ENCODE data around the gene RASAL2.
"Not testable (repeated sequence)": the region's sequence is repeated elsewhere in the genome, so short reads cannot be mapped to it uniquely, and the experiment has no call there.

Gene RASAL2

DNA sequence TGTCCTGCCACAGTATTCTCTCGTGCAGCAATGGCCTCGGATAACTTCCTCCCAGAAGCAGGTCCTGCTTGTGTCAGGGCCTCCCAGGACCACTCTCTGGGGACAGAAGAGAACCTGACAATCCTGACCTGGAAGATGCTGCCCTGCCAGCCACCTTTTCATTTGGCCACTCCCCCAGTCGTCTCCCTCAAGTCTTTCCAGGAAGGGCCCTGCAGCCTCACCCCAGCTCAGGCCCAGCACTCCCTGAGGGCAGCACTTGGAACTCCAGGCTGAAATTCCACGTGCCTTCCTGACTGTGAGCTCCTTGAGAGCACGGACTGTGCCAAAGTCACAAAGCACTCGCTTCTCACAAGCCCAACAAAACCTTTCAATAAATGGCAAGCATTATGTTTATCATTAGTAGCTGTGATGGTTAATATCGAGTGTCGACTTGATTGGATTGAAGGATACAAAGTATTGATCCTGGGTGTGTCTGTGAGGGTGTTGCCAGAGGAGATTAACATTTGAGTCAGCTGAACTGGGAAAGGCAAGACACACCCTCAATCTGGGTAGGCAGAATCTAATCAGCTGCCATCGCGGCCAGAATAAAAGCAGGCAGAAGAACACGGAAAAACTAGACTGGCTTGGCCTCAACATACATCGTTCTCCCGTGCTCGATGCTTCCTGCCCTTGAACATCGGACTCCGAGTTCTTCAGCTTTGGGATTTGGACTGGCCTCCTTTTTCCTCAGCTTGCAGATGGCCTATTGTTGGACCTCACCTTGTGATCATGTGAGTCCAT lies 405.2 kb downstream of the RASAL2 start:
- no peak for DNase-seq

DNA sequence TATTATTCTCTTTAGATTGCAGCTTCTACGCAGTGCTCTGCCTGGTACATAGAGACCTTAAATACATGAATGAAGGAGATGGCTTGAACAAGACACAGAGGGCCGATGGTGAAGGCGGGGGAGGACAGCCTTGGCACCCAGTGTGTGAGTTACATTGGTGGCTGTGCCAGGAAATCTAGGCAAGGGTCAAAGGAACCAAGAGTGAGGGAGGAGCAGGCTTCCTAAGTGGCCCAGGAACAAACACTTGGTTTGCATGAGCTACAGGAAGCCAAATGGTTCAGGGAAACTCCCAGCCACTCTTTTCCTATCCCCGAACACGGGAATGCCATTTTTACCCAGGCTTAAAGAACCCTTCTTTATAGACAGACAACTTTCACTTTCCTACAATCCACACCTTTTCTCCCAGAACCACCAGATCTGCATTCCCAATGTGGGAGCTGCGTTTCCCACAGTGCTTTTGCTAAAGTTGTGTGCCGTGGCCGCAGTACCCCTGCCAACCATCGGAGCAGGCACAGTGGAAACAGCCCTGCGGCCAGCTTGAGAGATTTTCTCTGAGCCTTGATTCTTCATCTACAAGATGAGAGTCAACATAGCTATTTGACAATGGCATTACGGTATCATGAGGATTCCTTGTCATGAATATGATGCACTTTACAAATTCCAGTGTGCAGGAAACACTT lies 406.3 kb downstream of the RASAL2 start:
- no peak for DNase-seq

DNA sequence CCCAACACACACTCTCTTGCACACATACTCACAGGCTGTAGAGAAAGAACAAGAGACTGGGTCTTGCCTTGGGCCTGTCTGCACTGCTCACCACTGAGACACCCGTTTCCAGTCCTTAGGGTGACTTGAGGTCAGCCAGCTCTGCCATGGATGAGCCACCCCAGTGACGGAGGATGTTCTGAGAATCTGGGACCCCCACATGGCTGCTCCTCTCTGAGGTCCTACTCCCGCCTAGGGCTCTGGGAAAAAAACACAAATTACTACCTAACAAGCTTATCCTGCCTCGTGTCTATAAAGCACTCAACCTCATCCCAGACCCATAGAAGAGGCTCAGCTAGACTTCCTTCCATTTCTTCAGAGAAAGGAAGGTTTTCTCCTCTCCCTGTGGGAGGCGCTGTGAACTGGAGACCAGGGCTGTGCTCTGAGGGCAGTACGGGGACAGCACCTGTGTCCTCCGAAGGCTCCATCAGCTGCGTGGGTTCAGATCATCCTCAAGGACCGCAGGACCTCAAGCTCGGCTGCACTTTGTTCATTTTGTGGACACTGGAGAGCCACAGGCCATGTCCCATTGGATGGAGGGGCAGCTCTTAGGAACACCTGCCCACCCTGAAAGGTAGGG lies 407.1 kb downstream of the RASAL2 start:
- no peak for DNase-seq

DNA sequence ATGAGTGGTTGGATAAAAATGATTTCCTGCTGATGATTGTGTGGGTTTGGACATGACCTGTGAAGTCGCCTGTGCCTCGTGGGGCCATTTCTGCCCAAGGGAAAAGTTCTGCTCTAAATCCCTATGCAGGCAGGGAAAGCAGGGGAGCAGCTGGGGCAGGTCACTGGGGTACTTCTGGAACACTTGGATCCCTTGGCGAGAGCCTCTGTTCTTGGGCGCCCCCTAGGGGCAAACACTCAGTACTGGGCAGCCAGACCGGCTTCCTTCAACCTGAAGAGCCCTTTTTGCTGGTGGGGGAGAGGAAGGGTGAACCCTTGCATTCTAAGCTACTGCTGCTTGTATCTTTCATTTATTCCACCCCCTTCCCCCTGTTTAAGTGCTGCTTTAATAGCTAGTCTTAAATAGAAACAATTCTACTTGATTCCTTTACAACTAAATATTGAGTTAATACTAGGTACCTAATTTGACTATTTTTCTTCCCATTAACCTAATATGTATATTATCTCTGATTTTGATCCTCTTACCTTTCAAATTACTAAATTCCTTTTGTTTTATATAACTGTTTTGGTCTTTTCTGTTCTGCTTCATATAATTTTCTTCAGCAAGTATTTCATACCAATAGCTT lies 407.9 kb downstream of the RASAL2 start:
- DNase-seq, result peak; percentile 25

DNA sequence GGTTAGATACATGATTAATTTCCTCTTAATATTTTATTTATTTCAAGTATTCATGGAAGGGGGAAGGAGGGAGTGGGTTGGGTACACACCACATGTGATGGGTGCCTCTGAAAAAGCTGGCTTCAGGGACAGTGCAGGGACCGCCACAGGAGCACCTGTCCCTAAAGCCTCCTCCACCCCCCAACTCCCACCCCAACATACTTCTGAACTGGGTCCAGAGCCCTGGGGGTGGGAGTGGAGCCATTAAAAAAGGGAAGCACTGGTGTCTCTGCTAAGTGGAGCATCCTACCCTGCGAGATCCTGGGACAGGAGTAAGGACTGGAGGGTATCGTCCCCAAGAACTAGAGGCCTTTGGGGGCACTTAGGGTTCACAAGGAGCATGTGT lies 408.4 kb downstream of the RASAL2 start:
- no peak for DNase-seq

DNA sequence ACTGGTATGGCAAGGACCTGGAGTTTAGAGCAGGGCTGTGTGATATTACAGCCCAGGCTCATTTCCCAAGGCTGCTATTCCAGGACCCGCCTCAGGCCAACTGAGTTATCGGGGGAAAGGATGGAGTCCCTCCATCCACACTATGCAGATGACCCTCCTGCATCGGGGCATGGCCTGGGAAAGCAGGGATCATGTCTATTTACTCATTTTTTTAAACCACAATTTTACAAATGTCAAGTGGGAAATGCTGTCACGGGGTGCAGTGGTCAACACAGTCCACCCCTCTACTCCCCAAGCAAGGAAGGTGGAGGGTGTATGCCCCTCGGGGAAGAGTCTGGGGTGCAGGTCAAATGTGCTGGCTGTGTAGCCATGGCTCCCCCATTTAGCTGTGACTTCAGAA lies 409.0 kb downstream of the RASAL2 start:
- no peak for DNase-seq

DNA sequence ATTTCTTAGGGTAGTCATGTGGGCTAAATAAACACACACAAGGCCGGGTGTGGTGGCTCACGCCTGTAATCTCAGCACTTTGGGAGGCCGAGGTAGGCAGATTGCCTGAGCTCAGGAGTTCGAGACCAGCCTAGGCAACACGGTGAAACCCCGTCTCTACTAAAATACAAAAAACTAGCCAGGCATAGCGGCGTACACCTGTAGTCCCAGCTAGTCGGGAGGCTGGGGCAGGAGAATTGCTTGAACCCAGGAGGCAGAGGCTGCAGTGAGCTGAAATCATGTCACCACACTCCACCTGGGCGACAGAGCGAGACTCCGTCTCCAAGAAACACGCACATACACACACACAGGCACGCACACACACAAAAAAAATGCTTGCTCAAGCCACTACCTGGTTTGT lies 409.4 kb downstream of the RASAL2 start:
- DNase-seq, result not testable (repeated sequence)

DNA sequence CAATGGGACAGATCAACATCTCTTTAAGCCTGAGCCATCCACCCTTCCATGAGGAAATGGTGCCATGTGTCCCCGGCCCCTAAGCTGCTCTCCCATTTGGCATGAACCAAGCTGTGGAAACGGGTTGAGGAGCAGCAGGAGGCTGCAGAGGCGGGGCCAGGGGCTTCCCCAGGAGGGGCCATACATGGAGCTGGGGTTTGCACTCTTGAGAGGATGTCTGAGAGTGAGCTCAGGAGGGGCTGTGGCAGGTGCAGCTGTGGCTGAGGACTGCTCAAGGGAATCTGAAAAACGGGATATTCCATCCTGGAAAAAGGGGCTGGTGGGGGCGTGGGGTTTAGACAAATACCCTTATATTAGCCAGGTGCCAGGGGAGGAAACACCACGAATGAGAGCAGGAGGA lies 409.9 kb downstream of the RASAL2 start:
- no peak for DNase-seq

DNA sequence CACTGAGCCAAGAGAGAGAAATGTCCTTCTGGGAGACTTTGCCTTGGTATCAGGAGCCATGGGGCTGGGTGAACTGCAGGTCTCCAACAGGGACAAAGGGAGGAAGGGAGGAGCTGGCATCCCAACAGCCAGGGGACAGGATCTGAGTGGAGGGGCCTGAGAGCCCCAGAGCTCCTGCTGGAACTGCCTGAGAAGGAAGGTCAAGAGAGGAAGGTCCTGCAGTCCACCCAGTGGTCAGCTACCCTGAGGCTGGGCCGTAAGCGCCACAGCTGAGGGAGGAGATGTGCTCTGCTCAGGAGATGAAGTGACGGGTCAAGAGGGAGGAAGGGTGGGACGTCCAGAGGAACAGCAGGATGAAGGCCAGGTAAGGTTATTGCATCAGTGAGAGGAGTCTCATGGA lies 410.4 kb downstream of the RASAL2 start:
- no peak for DNase-seq

DNA sequence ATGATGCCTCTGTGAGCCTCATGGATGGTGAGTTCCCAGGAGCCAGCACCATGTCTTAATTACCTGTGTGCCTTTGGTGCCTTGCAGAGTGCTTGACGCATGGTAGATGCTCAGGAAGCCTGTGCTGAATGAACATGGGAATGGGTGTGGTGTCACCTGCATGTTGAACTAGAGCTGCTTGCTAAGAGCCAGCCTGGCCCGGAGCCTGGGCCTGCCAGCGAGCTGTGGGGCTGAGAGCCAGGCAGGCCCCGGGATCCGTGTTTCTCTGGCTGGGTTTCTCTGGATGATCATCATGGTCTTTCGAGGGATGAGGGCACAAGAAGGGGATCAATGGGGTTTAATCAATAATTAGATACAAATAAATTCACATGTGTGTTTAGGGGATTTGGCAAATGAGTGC lies 412.3 kb downstream of the RASAL2 start:
- DNase-seq, result no peak

DNA sequence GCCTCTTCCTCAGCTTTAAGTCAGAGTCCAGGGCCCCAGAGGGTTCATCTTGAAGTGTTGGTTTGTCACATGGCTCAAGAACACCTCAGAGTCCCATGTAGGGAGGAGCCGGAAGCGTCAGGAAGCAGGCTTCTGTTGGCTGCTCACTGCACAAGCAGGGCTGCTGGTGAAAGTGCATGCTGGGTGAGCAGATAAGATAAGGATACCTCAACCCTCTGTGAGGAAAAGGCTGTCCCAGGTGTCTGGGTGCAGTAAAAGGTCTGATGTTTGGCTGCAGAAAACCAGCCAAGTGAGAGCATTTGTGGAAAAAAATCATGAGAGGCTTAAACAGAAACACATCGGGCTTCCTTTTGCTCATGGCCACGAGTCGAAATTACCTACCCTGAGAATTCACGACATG lies 412.8 kb downstream of the RASAL2 start:
- no peak for DNase-seq

DNA sequence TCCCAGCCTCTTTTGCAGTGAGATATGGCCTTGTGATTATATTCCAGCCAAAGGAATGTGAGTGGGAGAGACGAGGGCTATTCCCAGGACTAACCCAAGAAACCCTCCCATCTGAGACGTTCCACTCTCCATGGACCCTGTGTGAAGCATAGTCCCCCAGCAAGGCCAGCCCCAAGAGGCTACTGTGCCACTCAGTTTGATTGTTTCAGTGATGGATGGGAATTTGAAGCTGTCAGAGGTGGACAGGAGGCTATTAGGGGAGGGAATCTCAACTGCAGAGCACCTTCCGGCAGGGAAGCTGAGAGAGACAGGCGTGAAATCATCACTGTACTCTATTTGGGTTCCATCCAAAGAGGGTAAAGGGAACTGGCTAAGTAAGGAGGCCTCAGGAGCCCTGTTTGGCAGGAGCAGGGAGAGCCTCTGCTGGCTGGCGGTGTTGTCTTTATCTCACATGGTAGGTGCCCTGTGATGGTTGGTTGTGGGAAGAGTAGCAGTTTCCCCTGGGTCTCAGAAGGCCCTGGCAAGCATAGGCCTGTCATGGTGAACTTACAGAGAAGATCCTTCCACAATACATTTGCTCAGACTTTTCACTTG lies 415.6 kb downstream of the RASAL2 start:
- DNase-seq, result no peak

DNA sequence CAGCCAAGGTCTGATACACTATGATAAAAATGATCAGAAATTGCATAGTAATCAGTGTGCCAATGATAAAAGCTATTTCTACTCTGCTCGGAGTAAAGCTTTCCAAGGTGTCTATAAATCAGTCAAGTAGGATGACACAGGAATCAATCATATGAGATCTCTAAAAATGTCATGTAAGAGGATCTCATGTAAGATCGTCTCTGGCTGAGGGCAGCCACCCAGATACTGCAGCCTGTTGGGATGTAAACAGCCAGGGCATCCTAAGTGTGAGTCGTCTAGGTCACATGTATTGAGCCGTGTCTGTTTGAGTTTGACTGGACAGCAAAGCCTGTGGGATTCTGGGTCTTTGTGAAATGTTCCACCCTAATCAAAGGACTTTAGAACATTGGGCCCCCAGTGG lies 416.3 kb downstream of the RASAL2 start:
- no peak for DNase-seq

DNA sequence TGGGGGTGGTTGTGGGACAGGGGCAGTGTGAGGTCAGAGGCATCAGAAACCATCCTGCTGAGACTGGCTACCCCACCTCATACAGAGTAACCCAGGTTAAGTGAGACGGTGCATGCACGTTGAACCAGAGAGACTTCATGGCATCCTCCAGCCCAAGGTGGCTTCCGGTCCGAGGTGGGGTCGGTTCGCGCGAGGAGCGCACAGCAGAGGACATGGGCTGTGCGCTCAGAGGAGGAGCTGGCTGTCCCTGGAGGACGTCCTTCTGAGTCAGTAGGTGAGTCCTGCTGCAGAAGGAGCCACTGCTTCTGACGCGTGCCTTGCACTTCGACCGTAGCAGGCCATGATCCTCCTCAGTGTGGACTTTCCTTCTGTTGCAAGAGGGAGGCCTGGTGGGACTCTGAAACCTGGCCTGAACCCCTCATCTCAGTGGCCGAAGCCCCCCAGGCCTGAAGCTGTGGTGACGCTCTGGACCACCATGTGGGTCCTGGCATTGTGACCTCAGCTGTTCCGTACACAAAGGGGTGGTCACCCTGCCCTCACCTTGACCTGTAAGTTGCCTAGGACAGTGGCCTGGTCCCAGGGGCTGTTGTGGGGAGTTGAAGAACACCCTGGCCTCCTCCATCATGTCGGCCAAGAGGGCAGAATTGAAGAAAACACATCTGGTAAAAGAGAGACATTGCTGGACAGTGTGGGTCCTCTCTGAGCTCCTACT lies 418.8 kb downstream of the RASAL2 start, which contains the start of gene TEX35:
Gene TEX35, plus strand, starts transcription at position 544 of the 712 bp plus-strand sequence. Its CDS starts 80 bp downstream, at position 624.
- no peak for DNase-seq

DNA sequence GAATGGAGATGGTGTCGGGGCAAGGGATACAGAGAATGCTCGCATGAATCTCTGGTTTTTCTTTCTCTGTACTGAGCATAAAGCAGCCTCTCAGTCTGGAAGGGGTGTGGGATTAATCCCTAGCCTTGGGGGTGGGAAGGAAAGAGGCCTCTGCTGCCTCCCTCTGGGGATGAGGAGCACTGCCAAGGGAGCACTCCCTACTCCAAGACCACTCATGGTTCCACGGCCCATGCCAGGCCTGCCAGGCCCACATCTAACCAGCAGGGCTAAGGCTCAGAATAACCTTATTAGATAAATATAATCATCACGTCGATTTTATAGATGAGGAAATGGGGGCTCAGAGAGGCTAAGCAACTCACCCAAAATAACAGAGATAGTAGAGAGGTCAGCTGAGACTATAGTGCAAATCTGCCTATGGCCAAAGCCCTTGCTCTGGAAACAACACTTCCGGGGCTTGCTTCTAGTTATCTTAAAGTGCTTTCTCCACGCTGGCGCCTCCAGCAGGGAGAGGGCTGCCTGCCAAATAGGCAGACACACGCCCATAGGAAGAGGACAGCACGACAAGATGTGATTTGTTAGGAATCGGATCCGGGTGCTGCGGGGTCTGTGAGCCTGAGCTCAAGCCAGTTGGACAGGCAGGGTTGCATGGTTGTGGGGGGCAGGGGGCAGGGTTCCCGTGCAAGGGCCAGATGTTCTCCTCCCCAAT lies 419.5 kb downstream of the RASAL2 start:
- DNase-seq, result no peak

DNA sequence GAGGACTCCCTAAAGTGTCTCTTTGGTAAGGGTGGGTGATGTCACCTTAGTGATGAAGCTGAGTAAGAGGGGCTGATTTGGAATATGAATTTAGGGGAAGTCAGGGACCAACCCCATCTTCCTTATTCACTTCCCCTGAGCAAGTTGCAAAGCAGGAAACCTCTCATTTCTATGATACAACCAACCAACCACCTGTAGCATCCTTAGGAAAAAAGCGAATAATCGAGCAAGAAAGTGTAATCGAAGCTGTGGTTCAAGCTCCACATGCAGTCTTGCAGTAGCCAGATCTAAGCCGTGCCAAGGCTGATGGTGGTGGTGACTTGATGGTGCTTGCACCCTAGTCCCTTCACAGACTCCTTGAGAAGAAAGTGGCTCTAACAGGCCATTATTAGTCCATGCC lies 422.2 kb downstream of the RASAL2 start:
- no peak for DNase-seq

DNA sequence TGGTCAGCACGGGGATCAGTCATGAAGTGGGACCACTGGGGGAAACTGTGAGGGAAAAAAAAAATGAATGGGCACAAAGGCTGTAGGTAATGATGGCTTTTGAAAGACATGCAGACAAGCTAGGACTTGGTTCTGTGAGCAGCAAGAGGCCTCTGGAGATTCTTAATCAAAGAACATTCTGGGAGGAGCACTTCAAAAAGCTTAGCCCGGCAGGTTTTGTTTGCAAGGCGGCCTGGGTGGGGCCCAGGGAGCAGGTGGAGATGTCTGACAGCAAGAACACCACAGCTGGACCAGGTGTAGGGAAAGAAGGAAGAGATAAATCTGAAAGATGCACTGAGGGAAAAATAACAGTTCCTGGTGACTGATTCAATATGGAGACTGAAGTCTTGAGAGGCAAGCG lies 425.0 kb downstream of the RASAL2 start:
- no peak for DNase-seq

DNA sequence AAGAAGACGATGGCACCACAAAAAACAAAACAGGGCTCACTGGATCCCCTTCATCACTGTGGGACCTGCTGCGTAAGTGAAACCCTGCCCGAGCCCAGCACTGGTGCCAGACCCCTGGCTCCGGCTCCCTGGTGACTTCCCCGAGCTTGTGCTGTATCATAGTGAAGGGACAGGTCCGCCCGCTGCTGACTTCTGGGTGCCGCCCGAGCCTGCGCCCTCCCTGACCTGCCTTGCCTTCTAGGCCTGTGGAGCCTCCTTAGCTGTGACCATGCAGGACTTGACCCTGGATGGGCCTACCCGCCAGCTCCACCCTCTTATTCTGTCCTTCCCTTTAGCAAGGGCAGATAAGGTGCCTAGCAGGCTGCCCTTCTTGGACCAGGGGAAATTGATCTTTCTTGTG lies 426.9 kb downstream of the RASAL2 start:
- DNase-seq, result no peak

DNA sequence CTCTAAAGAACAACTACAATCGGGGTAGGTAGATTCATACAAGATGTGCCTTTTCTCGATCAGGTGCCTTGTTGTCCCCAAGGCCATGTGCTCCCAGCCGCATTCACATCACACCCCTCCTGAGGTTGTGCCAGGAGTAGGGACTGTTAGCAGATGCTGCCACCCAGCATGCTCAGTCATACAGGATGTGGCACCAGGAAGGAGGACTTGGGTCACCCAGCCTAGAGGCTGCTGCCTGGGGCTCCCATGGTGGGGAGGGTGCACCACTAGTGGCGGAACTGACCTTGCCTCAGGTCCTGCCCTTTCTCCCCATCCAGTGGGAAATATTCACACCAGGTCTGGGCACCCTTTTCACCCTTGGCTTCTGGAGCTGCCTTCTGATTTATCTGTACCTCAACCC lies 427.3 kb downstream of the RASAL2 start:
- no peak for DNase-seq

DNA sequence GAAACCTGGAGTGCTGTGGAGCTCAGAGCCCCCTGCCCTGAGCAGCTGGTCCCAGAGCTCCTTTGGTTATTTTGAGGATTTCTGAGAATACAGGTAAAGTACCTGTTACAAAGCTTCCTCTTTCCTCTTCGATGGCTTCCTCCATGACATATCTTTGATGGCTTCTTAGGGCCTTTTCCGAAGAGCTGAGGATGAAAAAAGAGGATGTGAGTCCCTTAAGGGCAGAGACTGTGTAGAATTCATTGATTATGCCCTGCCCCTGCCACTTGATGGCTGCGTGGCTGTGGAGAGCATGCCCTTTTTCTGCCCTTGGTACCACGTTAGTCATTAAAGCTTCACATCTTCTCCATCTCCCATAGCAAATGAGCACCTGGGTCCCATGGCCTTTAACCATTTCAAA lies 433.2 kb downstream of the RASAL2 start:
- no peak for DNase-seq

DNA sequence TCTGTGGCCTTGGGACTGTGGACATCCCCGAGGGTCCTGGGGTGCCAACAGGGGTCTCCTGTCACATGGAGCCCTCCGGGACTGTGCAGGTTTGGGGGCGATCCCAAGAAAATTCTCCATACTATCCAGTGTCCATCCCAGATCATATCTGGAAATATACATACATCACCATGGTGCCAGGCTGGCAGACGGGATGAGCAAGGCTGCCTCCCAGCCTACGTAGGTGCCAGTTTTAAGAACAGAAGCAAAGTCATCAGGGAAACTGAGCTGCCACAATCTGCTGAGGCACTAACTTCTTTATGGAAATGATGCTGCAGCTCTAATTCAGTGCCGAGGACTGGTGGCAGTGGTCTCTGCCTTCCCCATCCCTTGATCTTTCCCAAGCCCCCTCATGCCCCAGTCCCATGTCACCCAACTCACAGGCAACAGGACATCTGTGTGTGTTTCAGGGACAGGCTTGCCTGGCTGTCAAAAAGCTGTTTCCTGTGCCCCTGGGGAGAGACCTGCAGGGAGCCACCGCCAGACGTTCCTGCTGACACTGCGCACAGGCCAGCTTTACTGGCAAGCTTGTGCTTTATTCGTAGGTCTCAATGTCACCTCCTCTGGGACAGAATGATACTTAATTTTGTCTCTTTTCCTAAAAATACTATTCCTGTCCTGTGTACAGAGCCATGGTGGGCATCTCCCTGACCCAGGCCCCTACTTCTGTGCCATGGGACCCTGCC lies 434.5 kb downstream of the RASAL2 start:
- DNase-seq, result no peak

Data from kidney glomerular epithelial cell (primary cell).